Psoas muscle (tissue), 8 donors: Measurements from ENCODE around the gene NOL8. TPM values are rescaled to one million over a fixed set of nuclear protein-coding genes. Genes with fewer than 3 reads are reported as not detected.

ENCODE experiments used
- ATAC-seq, 4 donors: fragments of 200-7000 bp; cut with Tn5 transposase; one replicate each; pipeline ENCODE4 v1.9.1; 2020; ENCODE audit warnings: moderate library complexity in 3 of 4, mild to moderate bottlenecking in 2 of 4
- DNase-seq, 2 donors: peaks; one replicate each; pipeline ENCODE4 v3.0.0-alpha.2; 2020
- H3K27ac ChIP-seq: fragments of 200-600 bp; one replicate; pipeline ENCODE4 v1.8.0; 2022
- H3K27me3 ChIP-seq, 3 donors: fragments of 200-600 bp in 1 of 3; one replicate each; pipeline versions ENCODE4 v1.6.1 to v1.8.0; 2013 to 2022; ENCODE audit warnings: low read length in 2 of 3, mild to moderate bottlenecking in 2 of 3, moderate library complexity in 1 of 3; ENCODE audit not compliant: insufficient read depth in 3 of 3
- H3K36me3 ChIP-seq, 2 donors: fragments of 200-600 bp in 1 of 2; one replicate each; pipeline versions ENCODE4 v1.6.1 to v1.8.0; 2013 to 2022; ENCODE audit warnings: low read depth in 1 of 2, mild to moderate bottlenecking in 1 of 2, moderate library complexity in 1 of 2; ENCODE audit not compliant: insufficient read depth in 1 of 2
- H3K4me1 ChIP-seq: fragments of 200-600 bp; one replicate; pipeline ENCODE4 v1.8.0; 2022
- H3K4me3 ChIP-seq: fragments of 200-600 bp; one replicate; pipeline ENCODE4 v1.8.0; 2022; ENCODE audit warnings: mild to moderate bottlenecking
- H3K9me3 ChIP-seq: fragments of 200-600 bp; one replicate; pipeline ENCODE4 v1.8.0; 2022
- WGBS, 3 donors: extraction: QIAGEN DNeasy Blood & Tissue Kit; methylation state at CpG; one replicate each; pipeline versions ENCODE4 v1.1.6 to v1.1.7; 2013; 5-methylcytosine and 5-hydroxymethylcytosine counted together
- intact Hi-C, 2 donors: fragments of 100-400 bp; cut with DNase I; formaldehyde crosslinking; loops; one replicate each; pipeline versions ENCODE4 v1.11.0 to v1.14.2; 2022
- polyA plus RNA-seq, 3 donors: library from polyadenylated mRNA; stranded (reverse); fragments of 200-250 nt; gene quantifications; one replicate each; pipeline ENCODE4 v1.2.3, GENCODE V29; 2013
- total RNA-seq, 4 donors: library from RNA; stranded (reverse); fragmentation: NEBNext Ultra II Directional in 2 of 4; extraction: Animal tissue kit (Norgen Biotek cat#: 25700) in 2 of 4; gene quantifications; one replicate each; pipeline versions ENCODE4 v1.2.1 to v1.2.4, GENCODE V29; 2021 to 2023
- TF ChIP-seq, protein P1 (sequence below): fragments of 200-600 bp; IDR thresholded peaks from one replicate; pipeline ENCODE4 v1.8.0; 2022; ENCODE audit warnings: antibody characterized with exemption
- donor health status: healthy with polysubstance abuse.
- donor health status: DM: no; HTN: no; CAD: no; lungs with moderate emphysema.
- donor health status: Bipolar disorder and iron deficiency.
- donor health status: healthy.
- donor health status: DM: yes; HTN: yes; CAD: no.
- donor health status: DM: no; HTN: no; CAD: no.
- donor health status: DM: no; HTN: no; CAD: no.
- donor health status: DM: yes; HTN: yes; CAD: no.

Gene NOL8
- total and polyA plus RNA-seq, 7 donors, result 11.2 to 29.4 (median 17.4) TPM

- intact Hi-C loops, result no loop called here
Measured at GRCh38 chr9:92293452-92294296, 31.5 kb downstream of the NOL8 start, which contains the start of gene IARS1. Gene IARS1, minus strand, starts transcription at chr9:92293697. Its CDS starts 4,278 bp downstream, at chr9:92289419.

GRCh38 chr9:92293075-92293354 is 32.1 kb downstream of the NOL8 start:
- Histone ChIP-seq H3K4me1 (peaks cover 19% of the 10 kb centered on the region), H3K27me3 (no peaks in the 10 kb centered on the region), H3K9me3 (no peaks in the 10 kb centered on the region), H3K4me3 (peak overlapping the region; percentile 92), H3K36me3 (peaks cover 0 to 30% of the 10 kb centered on the region in 2 donors), H3K27ac (peak overlapping the region; percentile 92)
- intact Hi-C loops, result no loop called here
- TF ChIP-seq, protein P1, sequence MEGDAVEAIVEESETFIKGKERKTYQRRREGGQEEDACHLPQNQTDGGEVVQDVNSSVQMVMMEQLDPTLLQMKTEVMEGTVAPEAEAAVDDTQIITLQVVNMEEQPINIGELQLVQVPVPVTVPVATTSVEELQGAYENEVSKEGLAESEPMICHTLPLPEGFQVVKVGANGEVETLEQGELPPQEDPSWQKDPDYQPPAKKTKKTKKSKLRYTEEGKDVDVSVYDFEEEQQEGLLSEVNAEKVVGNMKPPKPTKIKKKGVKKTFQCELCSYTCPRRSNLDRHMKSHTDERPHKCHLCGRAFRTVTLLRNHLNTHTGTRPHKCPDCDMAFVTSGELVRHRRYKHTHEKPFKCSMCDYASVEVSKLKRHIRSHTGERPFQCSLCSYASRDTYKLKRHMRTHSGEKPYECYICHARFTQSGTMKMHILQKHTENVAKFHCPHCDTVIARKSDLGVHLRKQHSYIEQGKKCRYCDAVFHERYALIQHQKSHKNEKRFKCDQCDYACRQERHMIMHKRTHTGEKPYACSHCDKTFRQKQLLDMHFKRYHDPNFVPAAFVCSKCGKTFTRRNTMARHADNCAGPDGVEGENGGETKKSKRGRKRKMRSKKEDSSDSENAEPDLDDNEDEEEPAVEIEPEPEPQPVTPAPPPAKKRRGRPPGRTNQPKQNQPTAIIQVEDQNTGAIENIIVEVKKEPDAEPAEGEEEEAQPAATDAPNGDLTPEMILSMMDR, result no peak
- ATAC-seq (no peak), DNase-seq (no peak)
- 1 to 2% (median 1%) methylated on average over 5 of the region's 5 CpGs for WGBS, 3 donors

More at GRCh38 chr9:92293452-92294296, 31.5 kb downstream of the NOL8 start, which contains the start of gene IARS1:
- Histone ChIP-seq H3K27ac (peak within 1 kb of the TSS; percentile 92), H3K27me3 (no peaks in the 10 kb centered on the region), H3K4me1 (peaks cover 19% of the 10 kb centered on the region), H3K4me3 (peak within 1 kb of the TSS; percentile 92), H3K36me3 (peaks cover 0 to 30% of the 10 kb centered on the region in 2 donors), H3K9me3 (no peaks in the 10 kb centered on the region)
- TF ChIP-seq, protein P1, result peak; percentile 33
- DNase-seq (peak; percentile 99), ATAC-seq (peak; percentile 97 to 99 (median 98))
- 0% methylated on average over 62 to 63 of the region's 63 CpGs for WGBS, 3 donors

DNA sequence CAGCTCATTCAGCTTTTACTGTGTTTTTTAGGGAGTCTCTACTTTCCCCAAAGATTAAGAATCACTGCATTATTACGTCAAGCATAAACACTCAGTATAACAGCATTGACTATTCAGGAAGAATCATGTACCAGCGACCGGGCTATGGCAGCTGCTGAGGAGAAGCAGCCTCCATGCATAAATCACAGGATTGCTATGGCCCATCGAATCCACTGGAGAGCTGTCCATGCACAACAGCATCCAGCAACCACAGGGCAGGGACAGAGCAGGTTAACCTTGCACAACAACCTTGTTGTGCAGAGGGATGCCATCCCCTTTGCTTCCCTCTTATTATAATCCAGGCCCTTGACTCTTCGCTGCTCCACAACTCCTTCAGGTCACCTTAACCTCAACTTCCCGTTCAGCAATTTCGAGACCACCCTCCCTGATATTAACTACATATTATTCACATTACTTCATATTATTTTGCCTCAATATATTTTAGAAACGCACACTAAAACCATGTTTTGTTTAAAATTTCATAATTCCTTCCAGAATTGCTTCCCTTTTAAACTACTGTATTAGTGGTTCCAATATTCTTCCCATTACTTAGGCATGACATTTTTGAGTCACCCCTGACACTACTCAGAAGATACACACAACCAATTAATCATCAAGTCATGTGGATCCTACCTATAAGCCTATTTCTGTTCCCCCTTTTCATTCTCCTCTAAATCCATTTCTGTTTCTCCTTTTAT is 32.6 kb downstream of the NOL8 start:
- TF ChIP-seq, protein P1, result no peak
- Histone ChIP-seq H3K27me3 (no peaks in the 10 kb centered on the region), H3K9me3 (no peaks in the 10 kb centered on the region), H3K4me1 (peaks cover 19% of the 10 kb centered on the region), H3K4me3 (peak overlapping the region; percentile 92), H3K27ac (peak overlapping the region; percentile 92), H3K36me3 (peaks cover 0 to 30% of the 10 kb centered on the region in 2 donors)
- intact Hi-C loops, result no loop called here
- ATAC-seq, result no peak
- no peak for DNase-seq
- 56 to 58% (median 56%) methylated on average over 8 of the region's 8 CpGs for WGBS, 3 donors

DNA sequence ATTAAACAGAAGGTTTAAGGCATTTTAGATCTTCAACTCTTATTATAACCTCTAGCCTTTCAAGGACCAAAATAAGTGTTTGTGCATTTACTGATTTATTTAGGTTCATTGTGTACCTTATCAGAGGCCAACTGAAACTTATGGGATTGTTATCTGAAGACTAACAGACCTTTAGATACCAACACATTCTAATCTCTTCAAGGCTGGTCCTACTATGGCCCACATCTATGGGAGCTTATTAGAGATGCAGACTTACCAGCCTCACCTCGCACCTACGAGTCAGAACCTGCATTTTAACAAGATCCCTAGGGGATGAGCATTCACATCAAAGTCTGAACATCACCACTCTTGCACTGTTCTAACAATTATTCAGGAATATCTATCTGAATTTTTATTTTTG is 33.6 kb downstream of the NOL8 start:
- Histone ChIP-seq H3K27me3 (no peaks in the 10 kb centered on the region), H3K9me3 (no peaks in the 10 kb centered on the region), H3K27ac (no peak overlapping the region), H3K4me1 (peaks cover 19% of the 10 kb centered on the region), H3K4me3 (no peak overlapping the region), H3K36me3 (peaks cover 2 to 31% of the 10 kb centered on the region in 2 donors)
- WGBS, 3 donors, result 82 to 89% (median 84%) methylated on average over 2 of the region's 2 CpGs
- DNase-seq (no peak), ATAC-seq (no peak)
- TF ChIP-seq, protein P1, result no peak
- intact Hi-C loops, result no loop called here
